Myocyte (in vitro differentiated cells): ENCODE measurements around the gene PIANP. TPM values are rescaled to one million over a fixed set of nuclear protein-coding genes. Genes with fewer than 3 reads are reported as not detected.
A peak's percentile ranks its signal among the peaks of the same experiment; 100 is the strongest.

ENCODE experiments used
- DNase-seq: peaks from one replicate; pipeline ENCODE4 v3.0.0-alpha.2; 2012; ENCODE audit warnings: low read depth
- total RNA-seq: library from RNA; depleted of rRNA; stranded (reverse); fragments of >200 nt; gene quantifications from 2 replicates; pipeline ENCODE4 v1.2.3, GENCODE V29; 2014

PIANP gene
- total RNA-seq, 1 donor from 2014 or later = not detected

DNA sequence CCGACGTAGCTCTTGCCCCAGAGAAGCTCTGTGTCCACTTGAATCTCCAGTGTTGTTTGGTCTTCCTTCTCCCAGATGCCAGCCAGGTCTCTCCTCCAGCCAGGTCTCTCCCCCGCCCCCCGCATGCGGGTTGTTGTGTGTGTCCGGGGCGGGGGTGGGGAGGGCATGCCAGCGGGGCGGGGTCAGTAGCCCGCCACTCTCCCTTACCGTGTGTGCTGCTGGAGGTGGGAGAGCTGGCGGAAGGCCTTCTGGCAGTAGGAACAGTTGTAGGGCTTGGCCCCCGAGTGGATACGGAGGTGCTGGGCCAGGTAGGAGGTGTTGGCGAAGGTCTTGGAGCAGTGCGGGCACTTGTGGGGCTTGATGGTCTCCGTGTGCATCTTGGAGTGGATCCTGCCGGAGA is 28.5 kb downstream of the PIANP start:
- DNase-seq = no peak

DNA sequence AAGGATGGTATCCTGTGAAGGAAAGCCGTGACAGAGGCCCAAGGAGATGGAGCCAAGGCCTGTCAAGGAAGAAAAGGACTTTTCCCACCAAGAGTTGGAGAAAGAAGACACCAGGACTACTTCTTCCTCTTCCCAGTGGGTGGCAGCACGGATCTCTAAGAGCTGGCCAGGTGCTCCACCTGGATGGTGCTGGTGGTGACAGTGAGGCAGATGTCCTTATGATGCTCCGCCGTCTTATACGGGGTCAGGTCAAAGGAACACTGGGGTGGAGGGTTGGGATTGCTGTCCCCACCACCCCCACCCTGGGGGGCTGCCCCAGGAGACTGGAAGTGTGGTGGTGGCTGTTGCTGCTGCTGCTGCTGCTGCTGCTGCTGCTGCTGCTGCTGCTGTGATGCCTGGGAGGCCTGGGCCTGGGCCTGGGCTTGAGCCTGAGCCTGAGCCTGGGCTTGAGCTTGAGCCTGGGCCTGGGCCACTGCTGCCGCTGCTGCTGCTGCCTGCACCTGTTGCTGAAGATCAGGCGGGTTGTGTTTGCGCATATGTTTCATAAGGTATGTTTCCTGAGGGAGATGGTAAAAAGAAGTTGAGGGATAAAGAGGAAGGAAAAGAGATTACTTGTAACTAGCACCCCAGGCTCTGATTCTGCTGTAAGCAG is 32.9 kb downstream of the PIANP start:
- DNase-seq = no peak

DNA sequence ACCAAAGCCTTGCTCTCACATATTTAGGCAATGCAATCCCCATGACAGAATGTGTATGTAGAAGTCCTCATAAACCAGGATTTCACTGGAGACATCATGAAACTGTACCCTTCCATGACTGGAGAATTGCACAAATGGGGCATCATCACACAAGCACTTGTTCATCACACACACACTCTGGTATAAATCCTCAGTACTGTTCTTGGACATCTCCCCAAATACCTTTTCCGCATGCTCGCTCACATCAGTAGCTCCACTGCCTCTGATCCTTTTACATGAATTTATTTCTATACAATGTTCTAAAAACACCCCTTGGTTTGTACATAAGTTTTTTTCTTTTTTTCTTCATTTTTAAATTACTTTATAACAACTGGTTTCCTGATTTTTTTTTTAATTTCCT is 34.4 kb downstream of the PIANP start:
- no peak for DNase-seq

DNA sequence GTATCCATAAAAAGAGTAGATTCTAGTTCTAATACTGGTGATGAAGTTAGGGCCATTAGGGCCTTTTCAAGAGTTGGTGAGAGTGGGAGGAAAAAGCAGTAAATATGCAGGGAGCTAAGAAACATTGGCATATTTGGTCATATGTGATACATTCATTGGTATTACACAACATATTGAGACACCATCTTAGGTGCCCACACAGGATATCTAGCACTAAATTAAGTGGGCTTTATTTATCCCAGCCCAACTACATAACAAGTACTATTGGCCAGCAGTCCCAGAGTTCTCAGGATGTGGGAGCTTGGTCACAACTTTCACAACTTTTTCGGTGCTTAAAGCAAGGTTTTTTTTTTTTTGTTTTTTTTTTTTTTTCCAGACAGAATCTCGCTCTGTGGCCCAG is 35.7 kb downstream of the PIANP start:
- DNase-seq = no peak

DNA sequence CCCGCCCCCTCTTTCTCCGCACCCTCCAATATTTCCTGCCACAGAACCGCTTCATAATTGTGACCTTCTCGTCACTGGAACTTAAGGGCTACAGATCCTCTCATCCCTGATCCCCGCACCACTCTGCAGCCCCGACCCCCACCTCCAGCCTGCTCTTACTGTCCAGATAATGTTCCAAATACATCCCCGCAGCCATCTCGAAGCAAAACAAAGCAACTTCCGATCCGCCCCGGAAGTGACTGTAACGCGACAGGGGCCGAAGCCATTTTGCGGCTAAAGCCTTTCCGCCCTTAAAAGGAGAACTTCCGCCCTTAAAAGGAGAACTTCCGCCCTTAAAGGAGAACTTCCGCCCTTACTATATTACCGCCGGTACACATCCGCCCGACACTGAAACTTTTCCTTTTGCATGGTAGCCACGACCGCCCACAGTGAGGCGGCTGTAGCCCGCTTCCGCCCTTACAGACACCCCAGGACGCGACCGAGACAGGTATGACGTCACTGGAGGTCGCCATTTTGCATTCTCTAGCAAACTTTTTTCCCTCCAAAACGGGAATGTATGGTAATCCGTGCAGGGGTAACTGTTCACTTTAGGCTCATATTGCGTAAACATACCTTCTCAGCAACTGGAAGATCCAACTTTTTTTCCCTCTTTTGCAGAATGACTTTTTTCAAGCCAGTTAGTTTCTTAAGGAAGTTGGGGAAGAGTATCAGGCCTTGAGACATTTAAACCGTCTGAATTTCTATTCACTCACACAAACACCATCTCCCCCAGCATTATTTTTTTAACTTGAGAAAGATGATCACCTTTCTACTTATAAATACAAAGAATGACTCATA is 37.5 kb downstream of the PIANP start, which contains the start of gene ING4:
Gene ING4 (minus strand): TSS at position 214 of the 837 bp plus-strand sequence. CDS start 18 bp downstream, at position 196.
- DNase-seq = peak; percentile 100

DNA sequence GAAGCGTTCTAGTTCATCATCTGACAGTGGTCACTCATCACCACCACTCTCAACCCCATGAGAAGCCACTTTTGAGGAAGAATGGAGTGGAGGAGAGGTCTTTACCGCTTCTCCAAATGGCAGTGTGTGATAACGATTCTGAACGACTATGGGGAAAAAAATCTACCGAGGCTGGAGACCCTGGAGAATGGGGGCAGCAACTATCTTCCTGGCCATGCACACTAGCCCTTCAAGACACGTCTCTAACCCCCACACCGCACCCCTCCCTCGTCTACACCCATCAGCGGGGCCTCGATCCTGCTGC is 38.1 kb downstream of the PIANP start:
- DNase-seq = no peak

DNA sequence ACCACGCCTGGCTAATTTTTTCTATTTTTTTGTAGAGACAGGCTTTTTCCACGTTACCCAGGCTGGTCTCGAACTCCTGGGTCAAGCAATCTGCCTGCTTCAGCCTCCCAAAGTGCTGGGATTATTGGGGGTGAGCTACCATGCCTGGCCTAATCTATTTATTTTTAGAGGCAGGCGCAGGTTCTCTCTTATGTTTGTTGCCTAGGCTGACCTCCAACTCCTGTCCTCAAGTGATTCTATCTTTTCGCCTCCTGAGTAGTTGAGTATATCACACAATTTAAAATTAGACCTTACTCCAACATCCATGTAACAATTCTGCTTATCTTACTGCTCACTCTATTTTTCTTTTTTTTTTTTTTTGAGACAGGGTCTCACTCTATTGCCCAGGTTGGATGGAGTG is 46.6 kb downstream of the PIANP start:
- DNase-seq = no peak

DNA sequence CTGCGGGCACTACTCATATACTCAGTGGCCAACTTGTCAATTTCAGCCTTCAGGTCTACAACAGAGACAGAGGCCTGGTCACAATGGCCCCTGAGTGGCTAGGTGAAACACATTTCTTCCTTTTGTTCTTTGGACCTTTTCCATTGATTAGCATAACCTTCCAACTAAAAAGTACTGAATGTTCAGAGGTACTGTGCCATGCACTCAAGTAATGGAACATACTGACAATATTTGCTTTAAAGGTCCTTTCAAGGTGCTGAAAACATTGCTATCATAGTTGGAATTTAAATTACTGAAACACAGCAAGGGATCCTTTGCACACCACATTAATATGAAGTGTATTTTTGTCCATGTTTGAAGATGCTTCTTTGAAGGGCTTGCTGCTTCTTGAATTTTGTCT is 47.3 kb downstream of the PIANP start:
- no peak for DNase-seq

DNA sequence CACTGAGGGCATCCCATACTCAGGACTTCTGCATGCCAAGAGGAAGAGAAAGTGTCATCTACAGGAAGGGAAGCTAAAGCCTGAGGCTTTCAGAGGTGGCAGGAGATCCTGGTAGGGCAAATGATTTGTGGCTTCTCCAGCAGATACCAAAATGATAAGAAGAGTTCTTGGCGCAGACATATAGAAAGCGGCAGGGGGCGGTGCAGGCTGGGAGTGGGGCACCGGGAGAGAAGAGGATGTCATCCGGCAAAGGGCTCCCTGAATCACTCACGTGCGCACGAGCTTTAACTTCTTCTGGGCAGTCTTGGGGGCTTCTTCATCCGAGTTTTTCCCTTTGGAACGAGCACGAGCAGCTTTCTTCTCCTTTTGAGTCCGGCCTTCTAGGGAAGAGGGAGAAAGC is 48.2 kb downstream of the PIANP start:
- DNase-seq = no peak

DNA sequence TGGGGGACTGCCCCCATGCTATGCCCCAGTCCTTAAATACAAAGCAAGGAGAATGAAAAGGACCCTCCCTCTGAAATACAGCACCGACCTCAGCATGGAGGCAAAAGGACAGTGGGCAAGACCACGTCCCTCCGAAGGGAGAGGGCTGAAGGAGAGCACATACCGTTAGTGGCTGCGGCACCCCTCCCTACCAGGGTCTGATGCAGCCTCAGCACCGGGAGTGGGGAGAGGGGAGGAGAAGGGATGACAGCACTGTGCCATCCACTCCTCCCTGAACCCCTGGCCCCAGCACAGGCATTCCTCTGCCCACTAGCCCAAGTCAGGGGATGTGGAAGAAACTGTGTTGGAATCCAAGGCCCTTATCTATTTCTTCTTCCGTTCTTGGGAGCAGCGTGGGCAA is 49.8 kb downstream of the PIANP start:
- DNase-seq = no peak

DNA sequence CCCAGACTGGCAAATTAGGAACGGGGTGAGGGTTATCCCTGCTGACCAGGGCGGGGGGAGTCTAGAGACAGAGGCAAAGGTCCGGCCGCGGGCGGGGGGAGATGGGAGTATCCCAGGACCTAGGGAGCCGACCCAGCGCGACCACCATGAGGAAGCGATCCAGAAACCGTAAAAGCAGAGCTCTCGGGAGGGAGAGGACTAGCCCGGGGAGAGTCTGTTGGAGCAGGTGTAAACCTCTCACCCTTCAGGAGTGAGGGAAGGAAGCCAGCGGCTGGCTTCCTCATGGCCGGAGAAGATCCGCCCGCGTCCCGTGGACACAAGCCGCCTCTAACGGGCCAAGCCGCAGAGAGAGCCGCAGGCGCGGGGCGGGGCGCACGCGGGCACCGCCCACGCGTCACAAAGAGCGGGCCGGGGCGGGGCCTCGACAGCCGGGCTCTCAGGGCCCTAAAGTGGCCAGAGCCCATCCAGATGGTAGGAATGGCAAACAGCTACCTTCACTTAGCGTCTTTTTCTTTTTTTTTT is 53.5 kb downstream of the PIANP start, which contains the start of gene ACRBP:
Gene ACRBP (minus strand): TSS at position 350 of the 522 bp plus-strand sequence. CDS start 66 bp downstream, at position 284.
- no peak for DNase-seq

DNA sequence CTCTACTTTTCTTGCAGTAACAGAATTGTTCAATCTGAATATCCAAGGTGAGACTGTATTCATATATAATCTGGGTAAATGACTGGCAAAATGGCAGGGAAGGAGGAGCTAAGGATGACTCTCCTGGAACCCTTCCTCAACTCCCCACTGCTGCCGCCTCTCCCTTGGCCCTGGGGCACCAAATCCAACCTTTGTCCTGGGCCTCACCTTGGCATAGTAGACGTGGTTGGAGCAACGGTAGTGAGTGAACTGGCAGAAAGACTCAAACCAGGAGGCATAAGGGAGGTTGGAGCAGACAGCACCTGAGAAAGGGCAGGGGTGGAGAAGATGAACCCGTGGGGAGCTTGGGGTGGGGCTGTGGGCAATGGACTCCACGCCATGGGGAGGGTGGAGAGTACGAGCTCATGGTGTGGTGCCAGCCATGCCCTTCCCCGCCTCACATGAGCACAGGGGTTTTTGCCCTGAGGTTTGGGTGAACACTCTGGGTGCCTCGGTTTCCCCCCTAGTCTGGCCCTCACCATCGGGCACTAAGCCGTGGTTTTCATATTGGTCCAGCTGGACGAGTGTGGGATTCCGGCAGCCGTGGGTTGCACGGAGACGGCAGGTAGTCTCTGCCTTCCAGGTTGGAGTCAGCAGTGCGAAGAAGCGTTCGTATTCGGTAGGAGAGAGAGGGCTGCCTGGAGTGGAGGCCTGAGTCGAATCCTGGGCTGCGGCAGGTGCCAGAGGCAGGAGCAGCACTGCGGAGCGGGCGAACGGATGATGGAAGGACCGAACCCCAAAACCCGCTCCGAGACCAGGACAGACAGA is 54.1 kb downstream of the PIANP start:
- no peak for DNase-seq

DNA sequence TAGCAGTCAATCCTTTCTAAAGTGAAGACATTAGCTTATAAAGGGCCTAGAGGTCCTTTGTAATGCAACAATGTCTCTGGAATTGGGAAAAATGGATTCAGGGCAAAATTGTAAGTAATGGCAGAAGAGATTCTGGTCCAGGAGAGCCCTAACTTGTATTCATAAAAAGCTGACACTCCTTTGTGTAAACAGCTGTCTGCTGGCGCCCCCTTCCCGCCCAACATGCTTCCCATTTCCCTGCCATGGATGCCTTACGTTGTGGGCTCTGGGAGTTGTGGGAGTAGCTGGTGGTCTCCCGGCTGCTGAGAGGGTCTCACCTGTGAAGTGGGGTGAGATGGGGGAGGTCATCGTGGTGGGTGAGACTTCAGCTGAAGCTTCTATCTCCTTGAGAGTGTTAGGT is 55.7 kb downstream of the PIANP start:
- no peak for DNase-seq

DNA sequence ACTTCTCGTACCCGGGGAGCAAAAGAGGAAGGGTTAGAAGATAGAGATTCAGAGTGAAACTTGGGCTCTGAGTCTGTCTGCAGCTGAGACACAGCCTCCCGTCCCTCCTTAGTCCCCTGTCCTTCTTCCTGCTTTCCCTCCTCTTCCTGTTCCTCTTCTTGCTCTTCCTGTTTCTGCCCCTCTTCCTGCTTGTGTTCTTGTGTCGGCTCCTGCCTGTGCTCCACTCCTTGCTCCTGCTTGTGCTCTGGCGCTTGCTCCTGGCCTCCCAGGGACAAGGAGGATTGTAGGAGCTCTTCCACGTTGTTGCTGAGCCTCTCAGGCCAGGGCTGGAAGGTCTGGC is 56.4 kb downstream of the PIANP start:
- no peak for DNase-seq

Other genes starting within 250 kb of the PIANP start
- 10.9 and 14.0 TPM in 2 replicates for gene TAPBPL, start 248.8 kb downstream of the PIANP start, total RNA-seq
- 19.2 and 23.7 TPM in 2 replicates for gene VAMP1, start 230.1 kb downstream of the PIANP start, total RNA-seq
- gene MRPL51, start 207.6 kb downstream of the PIANP start, total RNA-seq = 66.5 and 92.2 TPM in 2 replicates
- gene NCAPD2, start 206.7 kb downstream of the PIANP start, total RNA-seq = 15.5 and 40.4 TPM in 2 replicates
- 5,449 and 7,261 TPM in 2 replicates for gene GAPDH, start 166.3 kb downstream of the PIANP start, total RNA-seq
- gene IFFO1, start 144.8 kb downstream of the PIANP start, total RNA-seq = 221 and 252 TPM in 2 replicates
- 53.3 and 81.3 TPM in 2 replicates for gene NOP2, start 132.5 kb downstream of the PIANP start, total RNA-seq
- 368 and 425 TPM in 2 replicates for gene CHD4, start 93.4 kb downstream of the PIANP start, total RNA-seq
- not detected in 2 replicates for gene LPAR5, start 64.9 kb downstream of the PIANP start, total RNA-seq
- gene ACRBP, start 53.4 kb downstream of the PIANP start, total RNA-seq = 0.16 TPM in 2 replicates
- gene ING4, start 37.7 kb downstream of the PIANP start, total RNA-seq = 41.0 and 53.8 TPM in 2 replicates
- gene ZNF384, start 11.4 kb downstream of the PIANP start, total RNA-seq = 16.9 and 22.3 TPM in 2 replicates
- 118 and 125 TPM in 2 replicates for gene COPS7A, start 23.2 kb upstream of the PIANP start, total RNA-seq
- 243 and 270 TPM in 2 replicates for gene MLF2, start 52.3 kb upstream of the PIANP start, total RNA-seq
- gene PTMS, start 65.5 kb upstream of the PIANP start, total RNA-seq = 140 and 148 TPM in 2 replicates
- 0.57 TPM in 1 of 2 replicates, not detected in the other for gene LAG3, start 71.7 kb upstream of the PIANP start, total RNA-seq
- gene CD4, start 88.7 kb upstream of the PIANP start, total RNA-seq = not detected in 2 replicates
- gene GPR162, start 121.0 kb upstream of the PIANP start, total RNA-seq = 2.5 and 4.6 TPM in 2 replicates
- 21.4 and 25.6 TPM in 2 replicates for gene P3H3, start 127.6 kb upstream of the PIANP start, total RNA-seq
- 1.7 and 2.0 TPM in 2 replicates for gene GNB3, start 140.1 kb upstream of the PIANP start, total RNA-seq
- gene CDCA3, start 150.5 kb upstream of the PIANP start, total RNA-seq = 1.9 and 3.5 TPM in 2 replicates
- 146 and 154 TPM in 2 replicates for gene USP5, start 151.3 kb upstream of the PIANP start, total RNA-seq
- 1,115 and 1,161 TPM in 2 replicates for gene TPI1, start 166.7 kb upstream of the PIANP start, total RNA-seq
- gene SPSB2, start 172.5 kb upstream of the PIANP start, total RNA-seq = 9.5 and 10.0 TPM in 2 replicates
- 11.1 and 12.1 TPM in 2 replicates for gene LRRC23, start 204.0 kb upstream of the PIANP start, total RNA-seq
- gene ENO2, start 213.8 kb upstream of the PIANP start, total RNA-seq = 9.0 and 9.9 TPM in 2 replicates
- gene ATN1, start 227.1 kb upstream of the PIANP start, total RNA-seq = 11.3 and 15.2 TPM in 2 replicates
- gene RNU7-1, start 243.0 kb upstream of the PIANP start, total RNA-seq = not detected in 2 replicates
- 116 and 166 TPM in 2 replicates for gene C12orf57, start 243.2 kb upstream of the PIANP start, total RNA-seq